Activated naive CD4-positive, alpha-beta T cell treated with anti-CD3 and anti-CD28 coated beads, Interleukin-2, amount 10 ng/mL, durations not matched to agents 5 hours and 36 hours (primary cell): ENCODE measurements around the gene DPM2. TPM values are rescaled to one million over a fixed set of nuclear protein-coding genes. Genes with fewer than 3 reads are reported as not detected.

ENCODE experiments used
- total RNA-seq, 2 experiments: library from RNA; stranded (reverse); gene quantifications; one replicate each; pipeline ENCODE4 v1.2.3, GENCODE V29; 2021

The DPM2 gene
- 10 to 100 TPM; 59.0 to 60.3 TPM for total RNA-seq

GRCh38 chr9:127937388-127938297, at the start of gene DPM2:
Gene DPM2 (minus strand): TSS chr9:127937854. CDS start chr9:127937820, 34 bp downstream.

GRCh38 chr9:127980706-127981558, 43.3 kb upstream of the DPM2 start, which contains the start of gene EEIG1:
Gene EEIG1 (minus strand): TSS chr9:127980989. CDS start chr9:127980137, 852 bp downstream.

GRCh38 chr9:127930231-127931091, 7.2 kb downstream of the DPM2 start, which contains the start of gene PIP5KL1:
Gene PIP5KL1 (minus strand): TSS chr9:127930777. CDS start chr9:127930752, 25 bp downstream.

GRCh38 chr9:127916720-127917581, 20.7 kb downstream of the DPM2 start, which contains the start of gene ST6GALNAC4:
Gene ST6GALNAC4 (minus strand): TSS chr9:127917041. CDS start chr9:127916419, 622 bp downstream.

GRCh38 chr9:127899128-127899943, 38.3 kb downstream of the DPM2 start, which contains the start of gene ST6GALNAC6:
Gene ST6GALNAC6 (minus strand): TSS chr9:127899603. CDS start chr9:127897981, 1,622 bp downstream.

Other genes starting within 250 kb of the DPM2 start
- gene CFAP157, start 230.9 kb downstream of the DPM2 start, total RNA-seq, result under 1 TPM in 1 of 2 experiments, not detected in 1; 0.40 TPM
- 1 to 10 TPM; 8.3 to 9.0 TPM for gene PTRH1, start 222.2 kb downstream of the DPM2 start, total RNA-seq
- gene TTC16, start 221.8 kb downstream of the DPM2 start, total RNA-seq, result 1 to 10 TPM; 2.9 to 4.3 TPM
- gene TOR2A, start 202.6 kb downstream of the DPM2 start, total RNA-seq, result 10 to 100 TPM; 18.4 to 20.1 TPM
- gene SH2D3C, start 159.2 kb downstream of the DPM2 start, total RNA-seq, result 10 to 100 TPM; 70.4 to 70.6 TPM
- 100 to 1,000 TPM in 1 of 2 experiments, 10 to 100 TPM in 1; 95.2 to 102 TPM for gene CDK9, start 151.8 kb downstream of the DPM2 start, total RNA-seq
- 10 to 100 TPM; 73.4 to 77.3 TPM for gene FPGS, start 135.0 kb downstream of the DPM2 start, total RNA-seq
- 10 to 100 TPM; 18.3 TPM for gene ENG, start 83.2 kb downstream of the DPM2 start, total RNA-seq
- 10 to 100 TPM; 65.7 to 83.0 TPM for gene AK1, start 60.2 kb downstream of the DPM2 start, total RNA-seq
- 100 to 1,000 TPM; 119 to 129 TPM for gene ST6GALNAC6, start 38.3 kb downstream of the DPM2 start, total RNA-seq
- gene ST6GALNAC4, start 20.8 kb downstream of the DPM2 start, total RNA-seq, result 10 to 100 TPM; 29.6 to 32.1 TPM
- gene PIP5KL1, start 7.1 kb downstream of the DPM2 start, total RNA-seq, result 1 to 10 TPM; 1.0 to 1.2 TPM
- 100 to 1,000 TPM; 405 to 422 TPM for gene EEIG1, start 43.1 kb upstream of the DPM2 start, total RNA-seq
- 10 to 100 TPM; 11.0 to 12.9 TPM for gene NAIF1, start 129.5 kb upstream of the DPM2 start, total RNA-seq
- gene SLC25A25, start 130.4 kb upstream of the DPM2 start, total RNA-seq, result 10 to 100 TPM; 15.4 to 16.0 TPM
- 10 to 100 TPM; 44.6 to 50.5 TPM for gene PTGES2, start 189.9 kb upstream of the DPM2 start, total RNA-seq
- gene LCN2, start 211.6 kb upstream of the DPM2 start, total RNA-seq, result not detected
- 10 to 100 TPM; 95.0 to 96.0 TPM for gene BBLN, start 222.4 kb upstream of the DPM2 start, total RNA-seq